H9 (cell line): Measurements from ENCODE around the gene MLIP. TPM values are rescaled to one million over a fixed set of nuclear protein-coding genes. Genes with fewer than 3 reads are reported as not detected.

Experiments used
- DNase-seq: peaks from one replicate; pipeline ENCODE4 v3.0.0-alpha.2; 2017
- H2AFZ ChIP-seq: one replicate; pipeline ENCODE4 v1.6.1; 2013; ENCODE audit warnings: mild to moderate bottlenecking, low read length, control low read depth, moderate library complexity
- H2AK5ac ChIP-seq: 2 replicates; pipeline ENCODE4 v1.6.1; 2013; ENCODE audit warnings: low read length, control low read depth, mixed read lengths; ENCODE audit not compliant: insufficient read length
- H2BK120ac ChIP-seq: one replicate; pipeline ENCODE4 v1.6.1; 2013; ENCODE audit warnings: low read depth, mild to moderate bottlenecking, low read length, control low read depth, inconsistent platforms; ENCODE audit not compliant: poor library complexity, severe bottlenecking
- H2BK12ac ChIP-seq: 2 replicates; pipeline ENCODE4 v1.6.1; 2013; ENCODE audit warnings: low read length, control low read depth, mixed read lengths, low read depth; ENCODE audit not compliant: insufficient read length
- H2BK15ac ChIP-seq: 2 replicates; pipeline ENCODE4 v1.6.1; 2013; ENCODE audit warnings: low read depth, low read length, control low read depth
- H2BK20ac ChIP-seq: one replicate; pipeline ENCODE4 v1.6.1; 2013; ENCODE audit warnings: low read depth, mild to moderate bottlenecking, low read length, control low read depth, inconsistent platforms; ENCODE audit not compliant: poor library complexity, severe bottlenecking
- H2BK5ac ChIP-seq: 2 replicates; pipeline ENCODE4 v1.6.1; 2013; ENCODE audit warnings: low read length, control low read depth, mixed read lengths; ENCODE audit not compliant: insufficient read length
- H3K14ac ChIP-seq: 2 replicates; pipeline ENCODE4 v1.6.1; 2013; ENCODE audit warnings: low read length, control low read depth; ENCODE audit not compliant: insufficient read depth
- H3K18ac ChIP-seq: 2 replicates; pipeline ENCODE4 v1.6.1; 2013; ENCODE audit warnings: low read depth, mild to moderate bottlenecking, mixed read lengths, low read length, control low read depth; ENCODE audit not compliant: insufficient read length
- H3K23ac ChIP-seq: 2 replicates; pipeline ENCODE4 v1.6.1; 2013; ENCODE audit warnings: low read length, control low read depth, mixed read lengths, low read depth; ENCODE audit not compliant: insufficient read length
- H3K23me2 ChIP-seq: 2 replicates; pipeline ENCODE4 v1.6.1; 2013; ENCODE audit warnings: low read depth, mild to moderate bottlenecking, mixed read lengths, low read length, control low read depth; ENCODE audit not compliant: insufficient read length, poor library complexity, severe bottlenecking
- H3K27ac ChIP-seq: 2 replicates; pipeline ENCODE4 v1.5.1; 2013; ENCODE audit warnings: low read length, control low read depth, mixed read lengths, low read depth; ENCODE audit not compliant: insufficient read length
- H3K27me3 ChIP-seq: 2 replicates; pipeline ENCODE4 v1.6.1; 2013; ENCODE audit warnings: low read length, control low read depth, inconsistent platforms; ENCODE audit not compliant: insufficient read depth
- H3K4ac ChIP-seq: 2 replicates; pipeline ENCODE4 v1.6.1; 2013; ENCODE audit warnings: low read depth, mild to moderate bottlenecking, control low read depth, inconsistent platforms, low read length, moderate library complexity
- H3K4me1 ChIP-seq: 2 replicates; pipeline ENCODE4 v1.6.1; 2013; ENCODE audit warnings: low read length, control low read depth, inconsistent platforms; ENCODE audit not compliant: insufficient read depth
- H3K4me2 ChIP-seq: 2 replicates; pipeline ENCODE4 v1.6.1; 2013; ENCODE audit warnings: low read length, control low read depth, mixed read lengths; ENCODE audit not compliant: insufficient read length, insufficient read depth
- H3K56ac ChIP-seq: 2 replicates; pipeline ENCODE4 v1.6.1; 2013; ENCODE audit warnings: low read depth, mild to moderate bottlenecking, mixed read lengths, low read length, control low read depth; ENCODE audit not compliant: insufficient read length
- H3K79me1 ChIP-seq: 2 replicates; pipeline ENCODE4 v1.6.1; 2013; ENCODE audit warnings: low read depth, mild to moderate bottlenecking, moderate library complexity, low read length, control low read depth, inconsistent platforms; ENCODE audit not compliant: insufficient read depth, poor library complexity, severe bottlenecking
- H3K79me2 ChIP-seq: 2 replicates; pipeline ENCODE4 v1.6.1; 2013; ENCODE audit warnings: low read length, control low read depth, inconsistent platforms; ENCODE audit not compliant: insufficient read depth
- H3K9ac ChIP-seq: 2 replicates; pipeline ENCODE4 v1.6.1; 2013; ENCODE audit warnings: low read length, control low read depth, mixed read lengths; ENCODE audit not compliant: insufficient read length; ENCODE audit errors: extremely low read depth
- H3K9me3 ChIP-seq: one replicate; pipeline ENCODE4 v1.6.1; 2013; ENCODE audit warnings: low read depth, low read length, inconsistent platforms; ENCODE audit not compliant: control insufficient read depth
- H3T11ph ChIP-seq: one replicate; pipeline ENCODE4 v1.6.1; 2013; ENCODE audit warnings: mild to moderate bottlenecking, low read length, control low read depth, inconsistent platforms
- H4K20me1 ChIP-seq: one replicate; pipeline ENCODE4 v1.6.1; 2013; ENCODE audit not compliant: control insufficient read depth, insufficient read length, insufficient read depth
- H4K5ac ChIP-seq: 2 replicates; pipeline ENCODE4 v1.6.1; 2013; ENCODE audit warnings: low read depth, mild to moderate bottlenecking, mixed read lengths, low read length, control low read depth; ENCODE audit not compliant: insufficient read length
- H4K8ac ChIP-seq: replicated peaks from 2 replicates; pipeline ENCODE4 v1.6.1; 2013; ENCODE audit warnings: low read length, control low read depth, mixed read lengths, low read depth; ENCODE audit not compliant: insufficient read length
- H4K91ac ChIP-seq: 2 replicates; pipeline ENCODE4 v1.6.1; 2013; ENCODE audit warnings: low read depth, mild to moderate bottlenecking, moderate library complexity, mixed read lengths, low read length, control low read depth; ENCODE audit not compliant: insufficient read length
- H3K27ac Mint-ChIP-seq, 3 experiments: 2 replicates in 2 of 3; 3 replicates in 1 of 3; pipeline ENCODE4 v1.8.0; 2020 to 2021; ENCODE audit warnings: mixed read lengths in 3 of 3, mild to moderate bottlenecking in 1 of 3, moderate library complexity in 1 of 3
- H3K27me3 Mint-ChIP-seq: 2 replicates; pipeline ENCODE4 v1.8.0; 2021; ENCODE audit warnings: low read depth, mild to moderate bottlenecking, moderate library complexity, mixed read lengths
- H3K36me3 Mint-ChIP-seq, 3 experiments: 2 replicates in 2 of 3; 3 replicates in 1 of 3; pipeline ENCODE4 v1.8.0; 2020 to 2021; ENCODE audit warnings: low read depth in 3 of 3, mixed read lengths in 3 of 3; ENCODE audit not compliant: insufficient read depth in 1 of 3
- H3K4me1 Mint-ChIP-seq, 2 experiments: 2 replicates each; pipeline ENCODE4 v1.8.0; 2020; ENCODE audit warnings: mixed read lengths in 2 of 2
- H3K4me3 Mint-ChIP-seq, 2 experiments: 2 replicates in 1 of 2; 3 replicates in 1 of 2; pipeline ENCODE4 v1.8.0; 2020 to 2021; ENCODE audit warnings: mild to moderate bottlenecking in 2 of 2, mixed read lengths in 2 of 2, moderate library complexity in 1 of 2
- H3K9me3 Mint-ChIP-seq, 2 experiments: 2 replicates in 1 of 2; 3 replicates in 1 of 2; pipeline ENCODE4 v1.8.0; 2020; ENCODE audit warnings: mild to moderate bottlenecking in 2 of 2, mixed read lengths in 2 of 2, moderate library complexity in 1 of 2
- WGBS: extraction: QIAGEN DNeasy Blood & Tissue Kit; methylation state at CpG from one replicate; pipeline ENCODE4 v1.1.7; 2013; ENCODE audit warnings: missing lambda C conversion rate, low lambda C conversion rate, mixed read lengths; ENCODE audit not compliant: insufficient read length; ENCODE audit errors: extremely low coverage; 5-methylcytosine and 5-hydroxymethylcytosine counted together
- total RNA-seq: library from RNA; stranded (reverse); gene quantifications from 2 replicates; pipeline ENCODE4 v1.2.1, GENCODE V29; 2021
- TF ChIP-seq, protein P1 (sequence below): fragments of 200-600 bp; sonication (generic); conservative IDR thresholded peaks from 3 replicates; pipeline ENCODE4 v1.8.0; 2021; ENCODE audit warnings: antibody characterized with exemption, mild to moderate bottlenecking

MLIP gene
- total RNA-seq, 1 experiment from 2014 or later, result not detected

- H3K23ac ChIP-seq, result no peak overlapping the region
- Mint-ChIP-seq H3K4me3 (no peak overlapping the region), H3K27me3 (no peaks in the 10 kb centered on the region), H3K27ac (no peak overlapping the region), H3K9me3 (no peaks in the 10 kb centered on the region; a peak in 1 of 5 replicates), H3K4me1 (peaks cover 11 to 17% of the 10 kb centered on the region in 2 experiments; a peak in 3 of 4 replicates), H3K36me3 (no peaks in the 10 kb centered on the region)
- no peak overlapping the region for H3K56ac ChIP-seq
- H4K5ac ChIP-seq, result no peak overlapping the region
- no peaks in the 10 kb centered on the region for H3K79me1 ChIP-seq
- WGBS, result no CpG with 5 or more reads among the region's 8 CpGs
- H3K14ac ChIP-seq, result no peak overlapping the region
- H2BK5ac ChIP-seq, result no peak overlapping the region
- H3K9ac ChIP-seq, result no peak overlapping the region
- no peaks in the 10 kb centered on the region for H3K79me2 ChIP-seq
- no peak overlapping the region for H2AFZ ChIP-seq
- no peaks in the 10 kb centered on the region for H3K9me3 ChIP-seq
- no peak overlapping the region for H4K8ac ChIP-seq
- no peak overlapping the region for H3K4ac ChIP-seq
- DNase-seq, result no peak
- no peak overlapping the region for H2AK5ac ChIP-seq
- H3T11ph ChIP-seq, result no peak overlapping the region
- no peak overlapping the region for H2BK20ac ChIP-seq
- TF ChIP-seq, protein P1, sequence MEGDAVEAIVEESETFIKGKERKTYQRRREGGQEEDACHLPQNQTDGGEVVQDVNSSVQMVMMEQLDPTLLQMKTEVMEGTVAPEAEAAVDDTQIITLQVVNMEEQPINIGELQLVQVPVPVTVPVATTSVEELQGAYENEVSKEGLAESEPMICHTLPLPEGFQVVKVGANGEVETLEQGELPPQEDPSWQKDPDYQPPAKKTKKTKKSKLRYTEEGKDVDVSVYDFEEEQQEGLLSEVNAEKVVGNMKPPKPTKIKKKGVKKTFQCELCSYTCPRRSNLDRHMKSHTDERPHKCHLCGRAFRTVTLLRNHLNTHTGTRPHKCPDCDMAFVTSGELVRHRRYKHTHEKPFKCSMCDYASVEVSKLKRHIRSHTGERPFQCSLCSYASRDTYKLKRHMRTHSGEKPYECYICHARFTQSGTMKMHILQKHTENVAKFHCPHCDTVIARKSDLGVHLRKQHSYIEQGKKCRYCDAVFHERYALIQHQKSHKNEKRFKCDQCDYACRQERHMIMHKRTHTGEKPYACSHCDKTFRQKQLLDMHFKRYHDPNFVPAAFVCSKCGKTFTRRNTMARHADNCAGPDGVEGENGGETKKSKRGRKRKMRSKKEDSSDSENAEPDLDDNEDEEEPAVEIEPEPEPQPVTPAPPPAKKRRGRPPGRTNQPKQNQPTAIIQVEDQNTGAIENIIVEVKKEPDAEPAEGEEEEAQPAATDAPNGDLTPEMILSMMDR, result no peak
- H4K91ac ChIP-seq, result no peak overlapping the region
- no peaks in the 10 kb centered on the region for H4K20me1 ChIP-seq
- no peak overlapping the region for H2BK120ac ChIP-seq
- H3K23me2 ChIP-seq, result no peaks in the 10 kb centered on the region
- H3K18ac ChIP-seq, result no peak overlapping the region
- H3K27ac ChIP-seq, result no peak overlapping the region
- H3K27me3 ChIP-seq, result no peaks in the 10 kb centered on the region
- no peak overlapping the region for H2BK12ac ChIP-seq
- no peak overlapping the region for H2BK15ac ChIP-seq
- no peaks in the 10 kb centered on the region; the same call in 1 of the 2 replicates for H3K4me1 ChIP-seq
- H3K4me2 ChIP-seq, result no peak overlapping the region
Observed at GRCh38 chr6:54107470-54108090, 3.7 kb upstream of the MLIP start.
